ENCODE data around the gene CACNA1B. TPM values are rescaled to one million over a fixed set of nuclear protein-coding genes. Genes with fewer than 3 reads are reported as not detected.
"Not testable (repeated sequence)": the region's sequence is repeated elsewhere in the genome, so short reads cannot be mapped to it uniquely, and the experiment has no call there.

Gene CACNA1B
- total and polyA plus RNA-seq, 10 donors, result under 0.01 to 0.09 (median 0.04) TPM; not detected in 4

- H3K27me3 ChIP-seq (replicated peaks in 1 of 7), result peaks cover 0 to 31% (median 0%) of the 10 kb centered on the region in 7 donors
- intact Hi-C loops (cut with DNase I; ENCODE audit: low total_unique reads), result no loop called here
Measured at GRCh38 chr9:138122201-138122600, 244.6 kb downstream of the CACNA1B start.

DNA sequence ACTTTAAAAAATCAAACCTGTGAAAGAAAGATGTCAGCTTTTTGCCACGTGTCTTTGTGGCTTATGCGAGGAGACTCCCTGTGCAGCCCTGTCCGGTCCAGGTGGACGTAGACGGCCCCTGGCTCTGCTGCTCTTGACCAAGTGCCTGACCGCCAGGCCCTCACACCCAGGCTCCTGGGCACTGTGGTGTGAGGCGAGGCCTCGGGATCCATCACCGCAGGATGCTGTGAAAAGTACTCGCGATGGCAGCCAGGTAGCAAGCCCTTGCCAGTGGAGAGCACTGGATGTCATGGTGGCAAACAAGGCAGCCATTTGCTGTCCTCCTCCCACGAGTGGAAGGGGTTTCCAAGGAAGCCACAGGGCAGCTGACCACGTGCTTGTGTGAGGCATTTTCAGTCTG is 245.1 kb downstream of the CACNA1B start:
- no peak for TF ChIP-seq POLR2AphosphoS5 (IDR thresholded peaks at IDR 0.05)
- no peak for TF ChIP-seq POLR2A (IDR thresholded peaks at IDR 0.05)
- TF ChIP-seq, protein P1, sequence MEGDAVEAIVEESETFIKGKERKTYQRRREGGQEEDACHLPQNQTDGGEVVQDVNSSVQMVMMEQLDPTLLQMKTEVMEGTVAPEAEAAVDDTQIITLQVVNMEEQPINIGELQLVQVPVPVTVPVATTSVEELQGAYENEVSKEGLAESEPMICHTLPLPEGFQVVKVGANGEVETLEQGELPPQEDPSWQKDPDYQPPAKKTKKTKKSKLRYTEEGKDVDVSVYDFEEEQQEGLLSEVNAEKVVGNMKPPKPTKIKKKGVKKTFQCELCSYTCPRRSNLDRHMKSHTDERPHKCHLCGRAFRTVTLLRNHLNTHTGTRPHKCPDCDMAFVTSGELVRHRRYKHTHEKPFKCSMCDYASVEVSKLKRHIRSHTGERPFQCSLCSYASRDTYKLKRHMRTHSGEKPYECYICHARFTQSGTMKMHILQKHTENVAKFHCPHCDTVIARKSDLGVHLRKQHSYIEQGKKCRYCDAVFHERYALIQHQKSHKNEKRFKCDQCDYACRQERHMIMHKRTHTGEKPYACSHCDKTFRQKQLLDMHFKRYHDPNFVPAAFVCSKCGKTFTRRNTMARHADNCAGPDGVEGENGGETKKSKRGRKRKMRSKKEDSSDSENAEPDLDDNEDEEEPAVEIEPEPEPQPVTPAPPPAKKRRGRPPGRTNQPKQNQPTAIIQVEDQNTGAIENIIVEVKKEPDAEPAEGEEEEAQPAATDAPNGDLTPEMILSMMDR (IDR thresholded peaks at IDR 0.05 in 8 of 11, conservative IDR thresholded peaks at IDR 0.05 in 3 of 11), result no peak
- no peaks in the 10 kb centered on the region for H3K36me3 ChIP-seq
- no peak overlapping the region for H3K4me3 ChIP-seq
- no peaks in the 10 kb centered on the region for H3K4me1 ChIP-seq
- peak; percentile 51 for DNase-seq
- no peak overlapping the region for H3K27ac ChIP-seq
- peaks cover 0 to 29% (median 0%) of the 10 kb centered on the region in 7 donors for H3K27me3 ChIP-seq (replicated peaks in 1 of 7)
- H3K9me3 ChIP-seq, result no peaks in the 10 kb centered on the region
- WGBS, 5 donors, result 59 to 79% (median 63%) methylated on average over 13 of the region's 13 CpGs
- intact Hi-C loops (cut with DNase I; ENCODE audit: low total_unique reads), result no loop called here

More at GRCh38 chr9:138122201-138122600, 244.6 kb downstream of the CACNA1B start:
- peak; percentile 20 for DNase-seq
- Histone ChIP-seq H3K4me1 (no peaks in the 10 kb centered on the region), H3K36me3 (no peaks in the 10 kb centered on the region), H3K4me3 (no peak overlapping the region), H3K27ac (no peak overlapping the region), H3K9me3 (no peaks in the 10 kb centered on the region)
- 73 to 83% (median 81%) methylated on average over 17 of the region's 17 CpGs for WGBS, 5 donors
- TF ChIP-seq POLR2A (IDR thresholded peaks at IDR 0.05), result no peak
- TF ChIP-seq POLR2AphosphoS5 (IDR thresholded peaks at IDR 0.05), result no peak
- TF ChIP-seq, protein P1 (IDR thresholded peaks at IDR 0.05 in 8 of 11, conservative IDR thresholded peaks at IDR 0.05 in 3 of 11), result no peak

GRCh38 chr9:138123086-138123485 is 245.5 kb downstream of the CACNA1B start:
- intact Hi-C loops (cut with DNase I; ENCODE audit: low total_unique reads), result no loop called here
- TF ChIP-seq POLR2AphosphoS5 (IDR thresholded peaks at IDR 0.05), result no peak
- TF ChIP-seq, protein P1 (IDR thresholded peaks at IDR 0.05 in 8 of 11, conservative IDR thresholded peaks at IDR 0.05 in 3 of 11), result no peak
- TF ChIP-seq POLR2A (IDR thresholded peaks at IDR 0.05), result no peak
- no peak overlapping the region for H3K4me3 ChIP-seq
- H3K27me3 ChIP-seq (replicated peaks in 1 of 7), result peaks cover 0 to 26% (median 0%) of the 10 kb centered on the region in 7 donors
- 72 to 86% (median 84%) methylated on average over 6 to 7 of the region's 7 CpGs for WGBS, 5 donors
- H3K9me3 ChIP-seq, result no peaks in the 10 kb centered on the region
- no peak overlapping the region for H3K27ac ChIP-seq
- no peaks in the 10 kb centered on the region for H3K4me1 ChIP-seq
- peak; percentile 23 for DNase-seq
- no peaks in the 10 kb centered on the region for H3K36me3 ChIP-seq

- H3K27ac ChIP-seq; H3K36me3 ChIP-seq; H3K4me1 ChIP-seq; H3K27me3 ChIP-seq (replicated peaks in 1 of 7); H3K4me3 ChIP-seq; H3K9me3 ChIP-seq; intact Hi-C loops (cut with DNase I; ENCODE audit: low total_unique reads): not testable (repeated sequence)
- TF ChIP-seq, protein P1 (IDR thresholded peaks at IDR 0.05 in 8 of 11, conservative IDR thresholded peaks at IDR 0.05 in 3 of 11), result peak in 5 of 11 experiments; percentile 10 to 32 (median 17)
- 64 to 74% (median 70%) methylated on average over 4 to 18 of the region's 42 CpGs for WGBS, 5 donors
- DNase-seq, result peak; percentile 31
Measured at GRCh38 chr9:138126090-138126857, 248.7 kb downstream of the CACNA1B start.

DNA sequence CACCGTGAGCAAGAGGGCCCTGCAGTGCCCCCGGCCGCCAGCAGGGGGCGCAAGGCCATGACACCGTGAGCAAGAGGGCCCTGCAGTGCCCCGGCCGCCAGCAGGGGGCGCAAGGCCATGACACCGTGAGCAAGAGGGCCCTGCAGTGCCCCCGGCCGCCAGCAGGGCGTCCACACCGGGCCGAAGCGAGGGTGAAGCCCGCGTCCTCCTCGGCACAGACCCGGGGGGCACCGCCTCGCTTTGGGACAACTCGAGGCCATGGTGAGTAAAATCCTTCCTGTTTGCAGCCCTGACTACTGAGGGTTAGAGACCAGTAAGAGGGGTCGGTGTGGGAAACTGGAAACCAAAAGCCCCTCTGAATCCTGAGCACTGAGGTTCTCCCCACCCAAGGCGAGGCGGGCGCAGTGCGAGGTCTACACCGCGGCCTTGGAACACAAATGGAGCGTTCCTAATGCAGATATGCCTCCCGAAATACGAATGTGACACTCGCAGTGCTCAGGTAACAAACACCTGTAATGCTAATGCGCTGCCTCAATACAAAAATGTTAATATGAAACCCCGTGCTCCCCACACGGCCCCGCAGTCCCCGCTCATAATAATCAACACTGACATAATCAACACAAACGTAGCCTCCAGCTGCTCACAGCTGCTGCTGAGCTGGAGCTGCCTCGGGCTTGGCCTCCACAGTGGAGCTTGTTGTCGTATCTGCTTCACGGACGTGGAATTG is 249.4 kb downstream of the CACNA1B start:
- H3K27ac ChIP-seq; H3K9me3 ChIP-seq; H3K4me3 ChIP-seq; H3K36me3 ChIP-seq; intact Hi-C loops (cut with DNase I; ENCODE audit: low total_unique reads); H3K27me3 ChIP-seq (replicated peaks in 1 of 7); H3K4me1 ChIP-seq: not testable (repeated sequence)
- WGBS, 5 donors, result 85 to 86% (median 86%) methylated on average over 9 to 27 of the region's 43 CpGs; no CpG with 5 or more reads in 2 of the 5 donors
- DNase-seq, result peak; percentile 17

GRCh38 chr9:138128027-138128426 is 250.4 kb downstream of the CACNA1B start:
- not testable (repeated sequence) for H3K4me1 ChIP-seq

More at GRCh38 chr9:138128027-138128426, 250.4 kb downstream of the CACNA1B start:
- DNase-seq, result peak; percentile 35
- H3K4me3 ChIP-seq; intact Hi-C loops (cut with DNase I; ENCODE audit: low total_unique reads); H3K9me3 ChIP-seq; H3K27me3 ChIP-seq (replicated peaks in 1 of 7); H3K27ac ChIP-seq; H3K36me3 ChIP-seq: not testable (repeated sequence)
- WGBS, 5 donors, result 81 to 93% (median 89%) methylated on average over 8 to 10 of the region's 12 CpGs

Data from spleen (tissue), 11 donors.